Peyer's patch (tissue), 4 donors: ENCODE data around the gene PRSS33.

Experiments
- POLR2A ChIP-seq, 2 donors: fragments of 450-650 bp; IDR thresholded peaks; one replicate each; pipeline ENCODE4 v1.5.1; 2017; ENCODE audit warnings: antibody characterized with exemption in 2 of 2, mild to moderate bottlenecking in 2 of 2, moderate library complexity in 2 of 2
- TF ChIP-seq, protein P1 (sequence below), 6 experiments: fragments of 450-650 bp in 4 of 6; fragments of 200-600 bp in 2 of 6; sonication (generic) in 1 of 6; IDR thresholded peaks; one replicate each; pipeline ENCODE4 v1.5.1; 2017 to 2019; ENCODE audit warnings: antibody characterized with exemption in 6 of 6, mild to moderate bottlenecking in 3 of 6, moderate library complexity in 1 of 6

DNA sequence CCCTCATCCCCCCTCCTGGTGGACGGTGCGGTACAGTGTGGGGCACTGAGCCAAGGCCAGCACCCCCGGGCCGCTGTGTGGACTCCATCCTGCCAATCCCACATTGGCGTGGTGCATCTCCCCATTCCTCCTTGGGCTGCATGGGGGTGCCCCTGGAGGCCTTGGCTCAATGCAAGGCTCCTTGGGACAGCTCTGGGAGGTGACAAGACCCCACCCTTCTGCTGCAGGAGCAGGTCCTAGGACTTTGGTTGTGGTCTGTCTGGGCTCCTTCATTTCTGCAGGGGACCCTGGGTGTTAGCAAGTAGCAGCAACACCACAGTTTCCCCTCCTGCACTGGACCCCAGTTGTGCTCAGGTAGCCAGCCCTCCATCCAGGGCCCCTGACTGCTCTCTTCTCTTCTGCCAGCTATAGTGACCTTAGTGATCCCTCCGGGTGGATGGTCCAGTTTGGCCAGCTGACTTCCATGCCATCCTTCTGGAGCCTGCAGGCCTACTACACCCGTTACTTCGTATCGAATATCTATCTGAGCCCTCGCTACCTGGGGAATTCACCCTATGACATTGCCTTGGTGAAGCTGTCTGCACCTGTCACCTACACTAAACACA is 31.0 kb upstream of the PRSS33 start:
- TF ChIP-seq, protein P1, sequence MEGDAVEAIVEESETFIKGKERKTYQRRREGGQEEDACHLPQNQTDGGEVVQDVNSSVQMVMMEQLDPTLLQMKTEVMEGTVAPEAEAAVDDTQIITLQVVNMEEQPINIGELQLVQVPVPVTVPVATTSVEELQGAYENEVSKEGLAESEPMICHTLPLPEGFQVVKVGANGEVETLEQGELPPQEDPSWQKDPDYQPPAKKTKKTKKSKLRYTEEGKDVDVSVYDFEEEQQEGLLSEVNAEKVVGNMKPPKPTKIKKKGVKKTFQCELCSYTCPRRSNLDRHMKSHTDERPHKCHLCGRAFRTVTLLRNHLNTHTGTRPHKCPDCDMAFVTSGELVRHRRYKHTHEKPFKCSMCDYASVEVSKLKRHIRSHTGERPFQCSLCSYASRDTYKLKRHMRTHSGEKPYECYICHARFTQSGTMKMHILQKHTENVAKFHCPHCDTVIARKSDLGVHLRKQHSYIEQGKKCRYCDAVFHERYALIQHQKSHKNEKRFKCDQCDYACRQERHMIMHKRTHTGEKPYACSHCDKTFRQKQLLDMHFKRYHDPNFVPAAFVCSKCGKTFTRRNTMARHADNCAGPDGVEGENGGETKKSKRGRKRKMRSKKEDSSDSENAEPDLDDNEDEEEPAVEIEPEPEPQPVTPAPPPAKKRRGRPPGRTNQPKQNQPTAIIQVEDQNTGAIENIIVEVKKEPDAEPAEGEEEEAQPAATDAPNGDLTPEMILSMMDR (IDR thresholded peaks at IDR 0.05): no peak
- TF ChIP-seq POLR2A (IDR thresholded peaks at IDR 0.05): no peak
